ENCODE data around the gene WEE1. TPM values are rescaled to one million over a fixed set of nuclear protein-coding genes. Genes with fewer than 3 reads are reported as not detected.
"Not testable (repeated sequence)": the region's sequence is repeated elsewhere in the genome, so short reads cannot be mapped to it uniquely, and the experiment has no call there.

Gene WEE1
- total and polyA plus RNA-seq, 7 donors, result 4.2 to 58.6 (median 8.2) TPM

DNA sequence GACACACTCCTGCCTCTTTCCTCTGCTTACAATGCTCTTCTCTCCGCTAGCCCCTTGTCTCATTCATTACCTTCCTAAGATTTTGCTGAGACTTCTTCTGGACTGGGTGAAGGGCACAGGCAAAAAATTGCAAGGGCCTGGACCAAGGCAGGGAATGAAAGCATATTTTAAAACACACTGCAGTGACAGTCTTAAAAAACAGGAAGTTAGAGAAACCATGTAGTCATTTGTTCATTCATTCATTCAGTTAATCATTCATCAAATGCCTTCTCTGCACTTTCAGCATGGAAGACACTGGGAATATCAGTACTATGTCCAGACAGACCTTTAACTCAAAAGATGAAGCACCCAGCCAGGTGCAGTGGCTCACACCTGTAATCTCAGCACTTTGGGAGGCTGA is 45.5 kb downstream of the WEE1 start:
- WGBS, 3 donors, result 97 to 100% (median 100%) methylated on average over 1 of the region's 1 CpG
- H3K27me3 ChIP-seq (ENCODE audit: insufficient read depth in 3 of 3, low read length in 2 of 3), result no peaks in the 10 kb centered on the region
- intact Hi-C loops (cut with DNase I), result loop anchor here in 1 of 2 donors (10.0 kb wide), 1 partner anchor 84 kb away; no protein-coding TSS in a partner anchor

DNA sequence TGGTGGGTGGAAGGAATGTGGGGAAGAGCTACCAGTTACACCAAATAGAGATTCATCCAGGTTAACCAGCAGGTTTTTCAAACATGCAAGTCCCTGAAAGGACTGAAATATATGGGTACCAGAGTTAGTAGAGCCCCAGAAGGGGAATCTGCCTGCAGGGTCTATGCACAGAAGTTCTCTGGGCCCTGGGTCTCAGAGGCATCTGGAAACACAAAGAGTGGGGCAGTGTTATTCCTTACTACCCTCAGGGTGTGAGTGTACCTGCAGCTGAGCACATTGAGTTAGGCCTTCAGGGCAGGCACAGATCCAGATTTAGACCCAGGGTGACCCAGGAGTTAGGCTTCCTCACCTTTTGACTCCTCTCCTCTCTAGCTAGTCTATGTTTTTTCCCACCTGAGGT is 46.5 kb downstream of the WEE1 start:
- no peak overlapping the region for H3K27ac ChIP-seq

More for the DNA sequence above, 45.5 kb downstream of the WEE1 start:
- no peak for DNase-seq
- H3K4me3 ChIP-seq, result no peak overlapping the region
- no peaks in the 10 kb centered on the region for H3K9me3 ChIP-seq
- H3K4me1 ChIP-seq, result peaks cover 6% of the 10 kb centered on the region
- ATAC-seq, result no peak
- no peak overlapping the region for H3K27ac ChIP-seq
- TF ChIP-seq, protein P1, sequence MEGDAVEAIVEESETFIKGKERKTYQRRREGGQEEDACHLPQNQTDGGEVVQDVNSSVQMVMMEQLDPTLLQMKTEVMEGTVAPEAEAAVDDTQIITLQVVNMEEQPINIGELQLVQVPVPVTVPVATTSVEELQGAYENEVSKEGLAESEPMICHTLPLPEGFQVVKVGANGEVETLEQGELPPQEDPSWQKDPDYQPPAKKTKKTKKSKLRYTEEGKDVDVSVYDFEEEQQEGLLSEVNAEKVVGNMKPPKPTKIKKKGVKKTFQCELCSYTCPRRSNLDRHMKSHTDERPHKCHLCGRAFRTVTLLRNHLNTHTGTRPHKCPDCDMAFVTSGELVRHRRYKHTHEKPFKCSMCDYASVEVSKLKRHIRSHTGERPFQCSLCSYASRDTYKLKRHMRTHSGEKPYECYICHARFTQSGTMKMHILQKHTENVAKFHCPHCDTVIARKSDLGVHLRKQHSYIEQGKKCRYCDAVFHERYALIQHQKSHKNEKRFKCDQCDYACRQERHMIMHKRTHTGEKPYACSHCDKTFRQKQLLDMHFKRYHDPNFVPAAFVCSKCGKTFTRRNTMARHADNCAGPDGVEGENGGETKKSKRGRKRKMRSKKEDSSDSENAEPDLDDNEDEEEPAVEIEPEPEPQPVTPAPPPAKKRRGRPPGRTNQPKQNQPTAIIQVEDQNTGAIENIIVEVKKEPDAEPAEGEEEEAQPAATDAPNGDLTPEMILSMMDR (IDR thresholded peaks at IDR 0.05), result no peak
- no peaks in the 10 kb centered on the region for H3K36me3 ChIP-seq (ENCODE audit: insufficient read depth in 1 of 2, low read depth in 1 of 2)

DNA sequence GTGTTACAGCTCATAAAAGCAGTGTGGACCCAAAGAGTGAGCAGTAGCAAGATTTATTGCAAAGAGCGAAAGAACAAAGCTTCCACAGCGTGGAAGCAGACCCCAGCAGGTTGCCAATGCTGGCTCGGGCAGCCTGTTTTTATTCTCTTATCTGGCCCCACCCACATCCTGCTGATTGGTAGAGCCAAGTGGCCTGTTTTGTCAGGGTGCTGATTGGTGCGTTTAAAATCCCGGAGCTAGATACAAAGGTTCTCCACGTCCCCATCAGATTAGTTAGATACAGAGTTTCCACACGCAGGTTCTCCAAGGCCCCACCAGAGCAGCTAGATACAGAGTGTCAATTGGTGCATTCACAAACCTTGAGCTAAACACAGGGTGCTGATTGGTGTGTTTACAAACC is 48.9 kb downstream of the WEE1 start:
- ATAC-seq; H3K27ac ChIP-seq; H3K27me3 ChIP-seq (ENCODE audit: insufficient read depth in 3 of 3, low read length in 2 of 3); DNase-seq; H3K9me3 ChIP-seq; H3K4me1 ChIP-seq; H3K36me3 ChIP-seq (ENCODE audit: insufficient read depth in 1 of 2, low read depth in 1 of 2); H3K4me3 ChIP-seq; intact Hi-C loops (cut with DNase I): not testable (repeated sequence)
- WGBS, 3 donors, result 75 to 80% (median 77%) methylated on average over 7 of the region's 7 CpGs

More for the DNA sequence above, 46.5 kb downstream of the WEE1 start:
- ATAC-seq, result no peak
- no peak overlapping the region for H3K4me3 ChIP-seq
- DNase-seq, result no peak
- no peaks in the 10 kb centered on the region for H3K36me3 ChIP-seq (ENCODE audit: insufficient read depth in 1 of 2, low read depth in 1 of 2)
- H3K9me3 ChIP-seq, result no peaks in the 10 kb centered on the region
- H3K4me1 ChIP-seq, result peaks cover 6% of the 10 kb centered on the region
- TF ChIP-seq, protein P1 (IDR thresholded peaks at IDR 0.05), result no peak
- H3K27me3 ChIP-seq (ENCODE audit: insufficient read depth in 3 of 3, low read length in 2 of 3), result no peaks in the 10 kb centered on the region
- intact Hi-C loops (cut with DNase I), result loop anchor here in 1 of 2 donors (10.0 kb wide), 1 partner anchor 85 kb away; no protein-coding TSS in a partner anchor

DNA sequence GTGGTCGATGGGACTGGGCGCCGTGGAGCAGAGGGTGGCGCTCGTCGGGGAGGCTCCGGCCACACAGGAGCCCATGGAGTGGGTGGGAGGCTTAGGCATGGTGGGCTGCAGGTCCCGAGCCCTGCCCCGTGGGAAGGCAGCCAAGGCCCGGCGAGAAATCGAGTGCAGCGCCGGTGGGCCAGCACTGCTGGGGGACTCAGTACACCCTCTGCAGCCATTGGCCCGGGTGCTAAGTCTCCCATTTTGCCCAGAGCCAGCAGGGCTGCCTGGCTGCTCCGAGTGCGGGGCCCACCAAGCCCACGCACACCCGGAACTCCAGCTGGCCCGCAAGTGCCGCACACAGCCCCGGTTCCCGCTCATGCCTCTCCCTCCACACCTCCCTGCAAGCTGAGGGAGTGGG is 49.6 kb downstream of the WEE1 start:
- intact Hi-C loops (cut with DNase I); ATAC-seq; DNase-seq: not testable (repeated sequence)

GRCh38 chr11:9624448-9624847 is 51.0 kb downstream of the WEE1 start:
- no peaks in the 10 kb centered on the region for H3K27me3 ChIP-seq (ENCODE audit: insufficient read depth in 3 of 3, low read length in 2 of 3)
- TF ChIP-seq, protein P1 (IDR thresholded peaks at IDR 0.05), result no peak
- H3K4me3 ChIP-seq, result no peak overlapping the region
- H3K9me3 ChIP-seq, result no peaks in the 10 kb centered on the region
- DNase-seq (no peak), ATAC-seq (no peak)
- intact Hi-C loops (cut with DNase I), result no loop called here
- no peak overlapping the region for H3K27ac ChIP-seq
- H3K4me1 ChIP-seq, result no peaks in the 10 kb centered on the region
- no peaks in the 10 kb centered on the region for H3K36me3 ChIP-seq (ENCODE audit: insufficient read depth in 1 of 2, low read depth in 1 of 2)

More for the DNA sequence above, 49.6 kb downstream of the WEE1 start:
- not testable (repeated sequence) for H3K4me1 ChIP-seq; H3K36me3 ChIP-seq (ENCODE audit: insufficient read depth in 1 of 2, low read depth in 1 of 2); H3K27me3 ChIP-seq (ENCODE audit: insufficient read depth in 3 of 3, low read length in 2 of 3); H3K4me3 ChIP-seq; H3K9me3 ChIP-seq; H3K27ac ChIP-seq
- 93 to 96% (median 96%) methylated on average over 16 to 23 of the region's 23 CpGs for WGBS, 3 donors

- H3K4me3 ChIP-seq, result no peak overlapping the region
- no peaks in the 10 kb centered on the region for H3K27me3 ChIP-seq (ENCODE audit: insufficient read depth in 3 of 3, low read length in 2 of 3)
- no peak for DNase-seq
- no peaks in the 10 kb centered on the region for H3K9me3 ChIP-seq
- H3K36me3 ChIP-seq (ENCODE audit: insufficient read depth in 1 of 2, low read depth in 1 of 2), result no peaks in the 10 kb centered on the region
- intact Hi-C loops (cut with DNase I), result no loop called here
- ATAC-seq, result no peak
- no peaks in the 10 kb centered on the region for H3K4me1 ChIP-seq
- no peak overlapping the region for H3K27ac ChIP-seq
- TF ChIP-seq, protein P1 (IDR thresholded peaks at IDR 0.05), result no peak
- 58 to 79% (median 66%) methylated on average over 6 of the region's 6 CpGs for WGBS, 3 donors
These were observed 51.7 kb downstream of the WEE1 start for GRCh38 chr11:9625162-9625561.
